Right renal pelvis (tissue), 4 donors: Measurements from ENCODE around the gene STRIP2. TPM values are rescaled to one million over a fixed set of nuclear protein-coding genes. Genes with fewer than 3 reads are reported as not detected.
"Not testable (repeated sequence)": the region's sequence is repeated elsewhere in the genome, so short reads cannot be mapped to it uniquely, and the experiment has no call there.

Experiments used
- DNase-seq, 4 donors: peaks; one replicate each; pipeline ENCODE4 v3.0.0-alpha.2; 2013; ENCODE audit warnings: low read depth in 4 of 4, low spot score in 3 of 4, missing footprints in 1 of 4
- polyA plus RNA-seq, 4 donors: library from polyadenylated mRNA; unstranded; fragments of 120-200 nt; gene quantifications; one replicate each; pipeline ENCODE4 v1.2.1, GENCODE V29; 2013; ENCODE audit not compliant: insufficient read length in 4 of 4

STRIP2 gene
- polyA plus RNA-seq, 4 donors: 2.8 to 3.0 (median 2.9) TPM

GRCh38 chr7:129450295-129450694, 16.1 kb downstream of the STRIP2 start:
- DNase-seq: no peak

GRCh38 chr7:129452589-129453231, 18.5 kb downstream of the STRIP2 start:
- no peak for DNase-seq

DNA sequence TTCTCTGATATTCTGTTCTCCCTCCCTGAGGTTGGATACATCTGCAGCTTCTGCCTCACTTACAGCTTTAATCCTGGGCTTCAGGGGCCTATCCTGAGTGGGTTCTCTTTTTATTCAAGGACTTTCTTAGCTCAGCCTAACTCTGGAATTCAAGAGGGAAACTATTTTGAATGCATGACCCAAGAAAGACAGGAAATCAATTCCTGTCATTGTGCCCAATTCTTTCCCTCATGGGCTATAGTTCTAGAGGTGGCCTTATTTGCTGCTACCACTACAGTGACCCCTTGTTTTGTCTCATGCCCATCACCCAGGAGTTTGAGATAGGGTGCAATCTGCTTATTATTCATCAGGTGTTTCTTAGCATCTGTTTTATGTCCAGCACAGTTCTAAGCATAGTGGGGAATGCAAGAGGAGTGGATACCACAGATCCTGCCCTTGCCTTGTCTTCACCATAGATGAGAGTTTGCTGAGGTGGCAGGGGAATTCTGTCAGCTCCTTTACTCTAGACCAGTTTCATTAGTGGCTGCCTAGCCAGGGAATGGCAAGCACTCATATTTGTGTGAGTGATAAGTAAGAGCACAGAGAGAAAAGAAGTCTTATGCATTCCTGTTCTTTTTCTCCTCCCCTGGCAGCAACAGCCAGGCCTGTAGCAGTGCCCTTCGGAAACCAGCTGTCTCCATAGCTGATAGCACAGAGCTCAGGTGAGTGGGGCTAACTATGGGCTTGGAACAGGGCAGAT, 19.4 kb downstream of the STRIP2 start:
- DNase-seq: no peak

GRCh38 chr7:129454249-129454551, 20.0 kb downstream of the STRIP2 start:
- DNase-seq: no peak

DNA sequence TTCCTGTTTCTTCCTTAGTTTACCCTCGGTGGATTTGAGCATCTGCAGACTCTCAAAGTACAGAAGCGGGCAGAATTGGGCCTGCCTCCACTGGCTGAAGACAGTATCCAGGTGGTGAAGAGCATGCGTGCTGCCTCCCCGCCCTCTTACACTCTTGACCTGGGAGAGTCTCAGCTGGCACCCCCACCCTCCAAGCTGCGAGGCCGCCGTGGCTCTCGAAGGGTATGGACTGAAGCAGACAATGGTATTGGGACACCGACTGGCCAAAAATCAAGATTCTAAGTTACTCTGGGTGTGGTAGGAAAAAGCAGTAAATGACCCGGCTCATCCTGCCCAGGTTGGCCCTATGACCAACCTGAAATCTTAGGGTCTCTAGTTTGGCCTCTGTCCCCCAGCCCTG, 22.2 kb downstream of the STRIP2 start:
- DNase-seq: no peak

DNA sequence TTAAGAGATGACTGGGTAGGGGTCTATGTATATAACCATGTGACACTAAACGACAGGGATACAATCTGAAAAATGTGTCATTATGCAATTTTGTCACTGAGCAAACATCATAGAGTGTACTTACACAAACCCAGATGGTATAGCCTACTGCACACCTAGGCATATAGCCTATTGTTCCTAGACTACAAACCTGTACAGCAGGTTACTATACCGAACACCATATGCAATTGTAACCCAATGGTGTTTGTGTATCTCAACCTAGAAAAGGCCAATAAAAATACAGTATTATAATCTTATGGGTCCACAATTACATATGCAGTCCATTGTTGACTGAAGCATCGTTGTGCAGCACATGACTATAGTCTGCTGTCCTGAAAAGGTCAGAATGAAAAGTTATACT, 22.9 kb downstream of the STRIP2 start:
- no peak for DNase-seq

DNA sequence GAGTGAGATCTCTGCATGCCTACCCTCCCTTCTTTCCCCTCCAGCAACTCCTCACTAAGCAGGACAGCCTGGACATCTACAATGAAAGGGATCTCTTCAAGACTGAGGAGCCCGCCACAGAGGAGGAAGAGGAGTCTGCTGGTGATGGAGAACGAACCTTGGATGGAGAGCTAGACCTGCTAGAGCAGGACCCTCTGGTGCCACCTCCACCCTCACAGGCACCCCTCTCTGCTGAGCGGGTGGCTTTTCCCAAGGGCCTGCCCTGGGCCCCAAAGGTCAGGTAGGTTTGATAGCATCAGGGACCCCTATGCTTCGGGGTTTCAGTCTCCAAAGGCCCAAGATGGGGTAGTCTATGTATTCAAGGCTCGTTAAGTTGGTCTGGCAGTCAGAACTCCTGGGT, 23.9 kb downstream of the STRIP2 start:
- DNase-seq: no peak

- no peak for DNase-seq
Observed at GRCh38 chr7:129461809-129462208, 27.6 kb downstream of the STRIP2 start.

GRCh38 chr7:129462420-129462819, 28.2 kb downstream of the STRIP2 start:
- DNase-seq: no peak

DNA sequence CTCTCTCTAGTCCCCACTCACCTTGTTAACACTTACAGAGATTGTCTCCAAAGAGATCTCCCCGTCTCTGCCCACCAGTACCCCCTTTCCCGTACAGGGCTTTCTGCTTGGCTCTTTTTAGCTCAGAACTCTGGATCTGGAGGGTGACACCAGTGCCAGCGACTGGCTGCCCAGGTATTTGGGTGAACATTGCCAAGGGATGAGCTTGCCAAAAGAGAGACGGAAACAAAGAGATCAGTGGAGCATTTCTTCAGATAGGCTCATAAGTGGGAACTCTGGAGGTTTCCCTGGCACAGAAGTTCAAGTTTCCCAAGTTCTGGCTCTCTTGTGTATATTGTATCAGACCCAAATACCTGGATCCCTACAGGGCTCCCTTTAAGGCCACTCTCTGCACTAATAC, 30.0 kb downstream of the STRIP2 start:
- no peak for DNase-seq

DNA sequence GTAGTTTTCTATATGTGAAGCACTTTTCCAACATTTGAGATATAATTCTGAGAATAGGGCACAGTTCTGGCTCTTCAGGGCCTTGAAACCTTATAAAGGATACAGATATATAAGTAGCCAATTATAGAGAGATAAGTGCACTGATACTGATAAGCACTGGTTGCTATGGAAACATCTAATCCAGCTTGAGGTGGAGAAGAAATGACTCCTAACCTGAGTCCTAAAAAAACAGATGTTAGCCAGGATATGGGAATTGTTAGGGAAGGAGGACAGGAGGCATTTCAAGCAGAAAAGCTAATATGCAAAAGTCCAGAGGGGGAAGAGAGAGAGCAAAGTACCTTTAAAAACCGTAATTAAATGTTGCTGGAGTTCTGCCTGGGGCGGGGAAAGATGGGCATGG, 30.8 kb downstream of the STRIP2 start:
- no peak for DNase-seq

DNA sequence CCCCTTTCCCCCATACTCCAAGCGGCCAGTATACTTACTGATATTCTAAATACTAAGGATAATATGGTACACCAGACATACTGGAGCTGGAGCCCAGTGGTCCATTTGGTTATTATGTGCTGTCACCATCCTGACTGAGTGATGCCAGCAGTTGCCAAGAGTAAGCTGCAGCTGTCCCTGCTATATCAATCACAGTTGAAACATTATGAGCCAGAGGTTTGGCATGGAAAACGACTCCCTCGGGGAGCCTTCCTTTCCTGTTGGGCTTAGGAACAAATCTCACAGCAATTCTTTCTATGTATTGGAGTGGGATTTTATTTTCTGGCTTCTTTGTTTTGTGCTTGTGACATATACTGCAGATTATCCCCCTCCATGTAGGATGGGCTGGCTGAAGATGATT, 32.6 kb downstream of the STRIP2 start:
- no peak for DNase-seq

DNA sequence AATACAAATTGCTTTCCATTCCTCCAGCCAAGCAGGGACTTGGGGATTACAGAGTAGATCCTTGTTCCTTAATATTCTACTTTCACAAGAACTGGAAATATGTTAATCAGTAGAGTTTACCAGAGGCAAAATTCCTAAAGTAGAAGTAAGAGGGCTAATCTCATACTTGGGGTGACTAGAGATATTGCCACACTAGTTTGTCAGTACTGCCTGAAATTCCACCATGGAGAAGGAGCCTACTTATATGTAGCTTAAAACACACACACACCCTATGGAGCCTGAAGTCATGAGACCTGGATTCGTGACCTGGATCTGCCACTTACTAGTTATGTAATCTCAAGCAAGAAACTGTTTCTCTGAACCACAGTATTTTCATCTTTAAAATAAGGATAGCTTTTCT, 33.9 kb downstream of the STRIP2 start:
- no peak for DNase-seq

- no peak for DNase-seq
Observed at GRCh38 chr7:129468547-129468946, 34.3 kb downstream of the STRIP2 start.

- DNase-seq: no peak
Observed at GRCh38 chr7:129469930-129470329, 35.7 kb downstream of the STRIP2 start.

- DNase-seq: no peak
Observed at GRCh38 chr7:129470411-129470810, 36.2 kb downstream of the STRIP2 start.

DNA sequence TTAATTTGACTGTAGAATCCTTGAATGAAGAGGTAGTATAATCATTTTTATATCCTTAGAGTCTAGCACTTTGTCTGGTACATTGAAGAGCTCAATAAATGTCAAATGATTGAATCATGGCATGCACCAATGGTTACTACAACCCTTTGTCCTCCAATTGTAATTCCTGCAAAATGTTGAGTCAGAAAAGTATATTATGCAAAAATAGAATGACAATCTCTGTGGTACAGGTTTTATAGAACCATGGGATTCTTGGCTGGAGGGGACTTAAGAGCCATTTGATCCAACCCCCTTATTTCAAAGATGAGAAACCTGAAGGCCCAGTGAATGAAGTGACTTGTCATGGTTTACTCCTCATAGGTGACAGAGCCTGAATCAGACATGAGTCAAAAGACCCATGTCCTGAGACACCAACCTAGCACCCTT, 37.2 kb downstream of the STRIP2 start:
- DNase-seq: no peak

- not testable (repeated sequence) for DNase-seq
Observed at GRCh38 chr7:129475931-129476330, 41.7 kb downstream of the STRIP2 start.

GRCh38 chr7:129476398-129476797, 42.2 kb downstream of the STRIP2 start:
- DNase-seq: not testable (repeated sequence)

GRCh38 chr7:129479831-129480230, 45.6 kb downstream of the STRIP2 start:
- no peak for DNase-seq

- no peak for DNase-seq
Observed at GRCh38 chr7:129480674-129481363, 46.6 kb downstream of the STRIP2 start.

GRCh38 chr7:129481376-129481775, 47.1 kb downstream of the STRIP2 start:
- DNase-seq: not testable (repeated sequence)
